Effector CD8-positive, alpha-beta T cell (primary cell): Measurements from ENCODE around the gene EXOC4.
"Not testable (repeated sequence)": the region's sequence is repeated elsewhere in the genome, so short reads cannot be mapped to it uniquely, and the experiment has no call there.

Source experiments
- DNase-seq: peaks from one replicate; lab custom pipeline; 2025; lab: John Stamatoyannopoulos, UW

The EXOC4 gene

GRCh38 chr7:133625046-133625445, 372.2 kb downstream of the EXOC4 start:
- no peak for DNase-seq

GRCh38 chr7:133629701-133630100, 376.8 kb downstream of the EXOC4 start:
- DNase-seq: no peak

GRCh38 chr7:133633055-133633454, 380.2 kb downstream of the EXOC4 start:
- DNase-seq: no peak

GRCh38 chr7:133635541-133635940, 382.7 kb downstream of the EXOC4 start:
- DNase-seq: no peak

GRCh38 chr7:133638857-133639256, 386.0 kb downstream of the EXOC4 start:
- no peak for DNase-seq

- no peak for DNase-seq
Measured at GRCh38 chr7:133641436-133641835, 388.6 kb downstream of the EXOC4 start.

- no peak for DNase-seq
Measured at GRCh38 chr7:133642907-133643306, 390.0 kb downstream of the EXOC4 start.

- not testable (repeated sequence) for DNase-seq
Measured at GRCh38 chr7:133643652-133644051, 390.8 kb downstream of the EXOC4 start.

GRCh38 chr7:133645884-133646391, 393.1 kb downstream of the EXOC4 start:
- no peak for DNase-seq

- no peak for DNase-seq
Measured at GRCh38 chr7:133646472-133647315, 393.8 kb downstream of the EXOC4 start.

GRCh38 chr7:133649593-133649992, 396.7 kb downstream of the EXOC4 start:
- DNase-seq: no peak

GRCh38 chr7:133650069-133650468, 397.2 kb downstream of the EXOC4 start:
- no peak for DNase-seq

- no peak for DNase-seq
Measured at GRCh38 chr7:133650487-133651300, 397.8 kb downstream of the EXOC4 start.

GRCh38 chr7:133652547-133652946, 399.7 kb downstream of the EXOC4 start:
- no peak for DNase-seq

GRCh38 chr7:133654547-133654946, 401.7 kb downstream of the EXOC4 start:
- no peak for DNase-seq

GRCh38 chr7:133662276-133662675, 409.4 kb downstream of the EXOC4 start:
- DNase-seq: no peak

GRCh38 chr7:133662830-133663229, 410.0 kb downstream of the EXOC4 start:
- no peak for DNase-seq

GRCh38 chr7:133664528-133664927, 411.6 kb downstream of the EXOC4 start:
- no peak for DNase-seq

- DNase-seq: no peak
Measured at GRCh38 chr7:133668296-133669060, 415.6 kb downstream of the EXOC4 start.

GRCh38 chr7:133669061-133669455, 416.2 kb downstream of the EXOC4 start:
- no peak for DNase-seq

GRCh38 chr7:133670250-133670649, 417.4 kb downstream of the EXOC4 start:
- DNase-seq: no peak

- DNase-seq: no peak
Measured at GRCh38 chr7:133672866-133673265, 420.0 kb downstream of the EXOC4 start.
